ENCODE measurements around the gene ALX1. TPM values are rescaled to one million over a fixed set of nuclear protein-coding genes. Genes with fewer than 3 reads are reported as not detected.

Gene ALX1
- total RNA-seq, 4 donors from 2014 or later = 0.56 to 2.0 (median 1.7) TPM; not detected in 1

DNA sequence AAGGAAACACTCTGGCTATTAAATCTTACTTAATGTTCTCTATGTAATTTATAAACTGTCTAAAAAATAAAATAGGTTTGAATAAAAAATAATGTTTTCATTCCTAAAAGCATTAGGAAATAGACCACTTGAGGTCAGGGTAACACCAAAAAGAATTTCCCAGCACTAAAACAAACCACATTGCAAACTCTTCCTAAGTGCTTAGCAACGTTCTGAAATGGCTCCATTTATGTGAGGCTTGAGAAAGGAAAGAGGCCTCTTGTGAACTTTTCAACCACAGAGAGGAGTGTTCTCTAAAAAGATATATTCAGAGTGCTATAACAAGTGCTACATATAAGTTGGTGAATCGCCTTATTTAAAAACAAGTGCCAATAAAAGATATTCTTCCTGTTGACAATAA, 42.7 kb downstream of the ALX1 start:
- H3K9me3 ChIP-seq = no peaks in the 10 kb centered on the region
- DNase-seq (ENCODE audit: low spot score in 2 of 2) = no peak
- H3K36me3 ChIP-seq = no peaks in the 10 kb centered on the region
- WGBS = 51% methylated on average over 2 of the region's 2 CpGs
- H3K27ac ChIP-seq = no peak overlapping the region
- no peaks in the 10 kb centered on the region for H3K4me1 ChIP-seq
- TF ChIP-seq POLR2AphosphoS5 (IDR thresholded peaks at IDR 0.05) = no peak
- no peak for TF ChIP-seq EP300 (IDR thresholded peaks at IDR 0.05)
- no peaks in the 10 kb centered on the region for H3K27me3 ChIP-seq
- H3K4me3 ChIP-seq = no peak overlapping the region

DNA sequence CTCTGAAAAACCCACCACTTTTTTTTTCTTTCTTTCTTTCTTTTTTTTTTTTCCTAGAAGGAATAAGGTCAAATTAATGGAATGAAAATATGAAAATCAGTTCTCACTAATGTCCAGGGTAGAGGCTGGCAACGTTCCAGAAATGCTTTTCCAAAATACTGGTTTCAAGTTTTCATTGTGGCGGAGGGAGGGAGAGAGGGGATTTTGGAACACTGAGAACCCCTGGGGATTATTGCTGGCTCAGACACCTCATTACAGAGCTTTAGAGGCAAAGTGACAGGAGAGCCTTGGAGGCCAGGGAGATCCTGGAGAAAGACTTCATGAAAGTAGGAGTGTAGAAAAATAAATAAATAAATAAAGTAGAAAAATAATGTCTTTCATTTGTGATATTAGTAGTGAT, 45.4 kb downstream of the ALX1 start:
- no peaks in the 10 kb centered on the region for H3K27me3 ChIP-seq
- TF ChIP-seq EP300 (IDR thresholded peaks at IDR 0.05) (no peak), POLR2A (IDR thresholded peaks at IDR 0.05) (no peak), POLR2AphosphoS5 (IDR thresholded peaks at IDR 0.05) (no peak)
- TF ChIP-seq, protein P1, sequence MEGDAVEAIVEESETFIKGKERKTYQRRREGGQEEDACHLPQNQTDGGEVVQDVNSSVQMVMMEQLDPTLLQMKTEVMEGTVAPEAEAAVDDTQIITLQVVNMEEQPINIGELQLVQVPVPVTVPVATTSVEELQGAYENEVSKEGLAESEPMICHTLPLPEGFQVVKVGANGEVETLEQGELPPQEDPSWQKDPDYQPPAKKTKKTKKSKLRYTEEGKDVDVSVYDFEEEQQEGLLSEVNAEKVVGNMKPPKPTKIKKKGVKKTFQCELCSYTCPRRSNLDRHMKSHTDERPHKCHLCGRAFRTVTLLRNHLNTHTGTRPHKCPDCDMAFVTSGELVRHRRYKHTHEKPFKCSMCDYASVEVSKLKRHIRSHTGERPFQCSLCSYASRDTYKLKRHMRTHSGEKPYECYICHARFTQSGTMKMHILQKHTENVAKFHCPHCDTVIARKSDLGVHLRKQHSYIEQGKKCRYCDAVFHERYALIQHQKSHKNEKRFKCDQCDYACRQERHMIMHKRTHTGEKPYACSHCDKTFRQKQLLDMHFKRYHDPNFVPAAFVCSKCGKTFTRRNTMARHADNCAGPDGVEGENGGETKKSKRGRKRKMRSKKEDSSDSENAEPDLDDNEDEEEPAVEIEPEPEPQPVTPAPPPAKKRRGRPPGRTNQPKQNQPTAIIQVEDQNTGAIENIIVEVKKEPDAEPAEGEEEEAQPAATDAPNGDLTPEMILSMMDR (IDR thresholded peaks at IDR 0.05) = no peak
- no peak overlapping the region for H3K27ac ChIP-seq
- H3K4me3 ChIP-seq = no peak overlapping the region
- WGBS = 48% methylated on average over 2 of the region's 2 CpGs
- no peaks in the 10 kb centered on the region for H3K4me1 ChIP-seq
- H3K36me3 ChIP-seq = no peaks in the 10 kb centered on the region
- DNase-seq (ENCODE audit: low spot score in 2 of 2) = no peak
- H3K9me3 ChIP-seq = no peaks in the 10 kb centered on the region

DNA sequence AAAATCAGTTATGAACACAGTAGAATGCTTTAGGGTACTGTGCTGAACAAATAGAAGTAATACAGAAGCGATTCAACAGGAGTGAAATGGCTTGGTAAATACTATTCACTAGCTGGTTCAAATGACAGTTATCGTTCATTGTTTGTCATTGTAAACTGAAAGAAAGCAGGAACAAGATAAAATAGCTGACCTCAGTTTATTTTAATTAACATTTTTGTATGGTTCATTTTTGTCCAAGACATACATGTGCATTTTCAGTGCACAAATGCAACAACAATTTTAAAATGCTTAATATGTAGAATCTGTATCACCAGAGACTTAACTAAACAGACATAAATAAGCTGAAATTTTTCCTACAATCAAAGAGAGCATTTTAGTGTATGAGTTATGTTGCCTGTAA, 49.9 kb downstream of the ALX1 start:
- TF ChIP-seq, protein P1 (IDR thresholded peaks at IDR 0.05) = no peak
- no peak for TF ChIP-seq POLR2A (IDR thresholded peaks at IDR 0.05)
- TF ChIP-seq EP300 (IDR thresholded peaks at IDR 0.05) = no peak
- no peak for TF ChIP-seq POLR2AphosphoS5 (IDR thresholded peaks at IDR 0.05)
- Histone ChIP-seq H3K4me1 (no peaks in the 10 kb centered on the region), H3K27me3 (no peaks in the 10 kb centered on the region), H3K9me3 (no peaks in the 10 kb centered on the region), H3K4me3 (no peak overlapping the region), H3K36me3 (no peaks in the 10 kb centered on the region), H3K27ac (no peak overlapping the region)
- no peak for DNase-seq (ENCODE audit: low spot score in 2 of 2)
- WGBS = 69% methylated on average over 2 of the region's 2 CpGs

DNA sequence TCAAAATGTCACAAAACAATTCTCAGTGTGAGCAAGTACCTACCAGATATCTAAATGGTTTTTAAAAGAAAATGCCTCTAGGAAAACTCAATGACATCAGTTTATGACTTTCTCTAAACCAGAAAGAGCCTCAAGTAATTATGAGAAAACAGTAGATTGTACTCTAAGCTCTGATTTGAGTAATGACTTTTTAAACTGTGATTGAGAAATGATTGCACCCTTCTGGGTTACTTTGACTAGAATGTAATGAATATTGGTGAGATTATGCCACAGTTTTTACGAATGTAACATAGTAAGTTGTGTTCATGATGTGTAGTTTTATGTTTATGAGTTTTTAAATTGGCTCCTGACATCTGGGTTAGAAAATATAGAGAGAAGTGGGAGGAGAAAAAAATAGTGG, 68.8 kb downstream of the ALX1 start:
- TF ChIP-seq EP300 (IDR thresholded peaks at IDR 0.05) = no peak
- TF ChIP-seq, protein P1 (IDR thresholded peaks at IDR 0.05) = no peak
- TF ChIP-seq POLR2A (IDR thresholded peaks at IDR 0.05) = no peak
- no peak for TF ChIP-seq POLR2AphosphoS5 (IDR thresholded peaks at IDR 0.05)
- no peak for DNase-seq (ENCODE audit: low spot score in 2 of 2)
- WGBS = 72% methylated on average over 1 of the region's 1 CpG
- H3K27me3 ChIP-seq = peaks cover 4% of the 10 kb centered on the region
- no peaks in the 10 kb centered on the region for H3K4me1 ChIP-seq
- H3K4me3 ChIP-seq = no peak overlapping the region
- no peaks in the 10 kb centered on the region for H3K9me3 ChIP-seq
- H3K27ac ChIP-seq = no peak overlapping the region
- no peaks in the 10 kb centered on the region for H3K36me3 ChIP-seq

DNA sequence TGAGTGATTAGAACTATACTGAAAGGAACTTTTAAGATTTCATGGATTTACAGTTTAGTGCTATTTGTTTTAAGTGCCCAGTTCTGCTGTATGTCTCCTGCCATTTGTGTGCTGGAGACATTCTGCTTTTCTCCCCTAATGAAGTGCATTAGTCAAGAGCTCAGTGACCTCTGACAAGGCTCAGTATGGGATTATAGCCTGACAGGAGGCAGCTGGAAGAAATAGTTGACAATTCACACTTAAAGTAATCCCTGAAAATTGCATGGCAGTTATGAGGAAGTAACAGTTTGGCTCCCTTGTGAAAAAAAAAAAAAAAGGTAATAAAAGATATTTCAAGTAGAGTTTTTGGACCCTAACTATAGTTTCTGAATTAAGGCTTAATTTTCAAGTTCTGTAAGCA, 70.3 kb downstream of the ALX1 start:
- Histone ChIP-seq H3K27ac (no peak overlapping the region), H3K27me3 (peaks cover 4% of the 10 kb centered on the region), H3K36me3 (no peaks in the 10 kb centered on the region), H3K4me3 (no peak overlapping the region), H3K4me1 (no peaks in the 10 kb centered on the region), H3K9me3 (no peaks in the 10 kb centered on the region)
- no peak for DNase-seq (ENCODE audit: low spot score in 2 of 2)
- TF ChIP-seq EP300 (IDR thresholded peaks at IDR 0.05) (no peak), POLR2A (IDR thresholded peaks at IDR 0.05) (no peak), POLR2AphosphoS5 (IDR thresholded peaks at IDR 0.05) (no peak)
- TF ChIP-seq, protein P1 (IDR thresholded peaks at IDR 0.05) = no peak

Other genes with a start within 250 kb of the ALX1 start
- gene TSPAN19, start 243.9 kb upstream of the ALX1 start, total RNA-seq = not detected
- gene LRRIQ1, start 243.9 kb upstream of the ALX1 start, total RNA-seq = under 1 TPM in 1 of 4 donors, not detected in 3; 0.16 TPM